ENCODE measurements around the gene HELZ2. TPM values are rescaled to one million over a fixed set of nuclear protein-coding genes. Genes with fewer than 3 reads are reported as not detected.

The HELZ2 gene
- polyA plus RNA-seq, 3 donors, result 3.0 to 15.5 (median 3.3) TPM

- peak in 1 of 3 donors; percentile 7 for DNase-seq
- H4K20me1 ChIP-seq (ENCODE audit: insufficient read depth, low read length), result peaks cover 4% of the 10 kb centered on the region
- no peak overlapping the region for H3K4me3 Mint-ChIP-seq
- no peak overlapping the region for H3K27ac ChIP-seq (ENCODE audit: low read depth in 1 of 2, low read length in 2 of 2)
- no peak overlapping the region for H2AFZ ChIP-seq (ENCODE audit: insufficient read depth, low read depth, low read length, poor library complexity, severe bottlenecking)
- 19% methylated on average over 14 of the region's 19 CpGs for WGBS (ENCODE audit: insufficient coverage)
- intact Hi-C loops (cut with micrococcal nuclease), result no loop called here
- no peak overlapping the region for H3K4me3 ChIP-seq (replicated peaks in 1 of 3; ENCODE audit: low read depth in 2 of 3, low read length in 3 of 3)
- no peak overlapping the region for H3K9ac ChIP-seq (ENCODE audit: insufficient read depth, low read length, poor library complexity, severe bottlenecking)
- H3K36me3 ChIP-seq (replicated peaks in 1 of 2; ENCODE audit: control insufficient read depth in 1 of 2, insufficient read depth in 2 of 2, low read length in 2 of 2), result peaks cover 29 to 41% of the 10 kb centered on the region in 2 donors
- peaks cover 42 to 58% of the 10 kb centered on the region in 2 donors for H3K36me3 Mint-ChIP-seq
- peak overlapping the region in 5 of 7 donors; percentile 52 to 77 (median 66) for H3K27ac Mint-ChIP-seq
- no peak overlapping the region for H3K4me2 ChIP-seq (replicated peaks; ENCODE audit: extremely low read depth, low read length, poor library complexity, severe bottlenecking)
- no peaks in the 10 kb centered on the region for H3K79me2 ChIP-seq (ENCODE audit: insufficient read depth, low read length)
- TF ChIP-seq, protein P1, sequence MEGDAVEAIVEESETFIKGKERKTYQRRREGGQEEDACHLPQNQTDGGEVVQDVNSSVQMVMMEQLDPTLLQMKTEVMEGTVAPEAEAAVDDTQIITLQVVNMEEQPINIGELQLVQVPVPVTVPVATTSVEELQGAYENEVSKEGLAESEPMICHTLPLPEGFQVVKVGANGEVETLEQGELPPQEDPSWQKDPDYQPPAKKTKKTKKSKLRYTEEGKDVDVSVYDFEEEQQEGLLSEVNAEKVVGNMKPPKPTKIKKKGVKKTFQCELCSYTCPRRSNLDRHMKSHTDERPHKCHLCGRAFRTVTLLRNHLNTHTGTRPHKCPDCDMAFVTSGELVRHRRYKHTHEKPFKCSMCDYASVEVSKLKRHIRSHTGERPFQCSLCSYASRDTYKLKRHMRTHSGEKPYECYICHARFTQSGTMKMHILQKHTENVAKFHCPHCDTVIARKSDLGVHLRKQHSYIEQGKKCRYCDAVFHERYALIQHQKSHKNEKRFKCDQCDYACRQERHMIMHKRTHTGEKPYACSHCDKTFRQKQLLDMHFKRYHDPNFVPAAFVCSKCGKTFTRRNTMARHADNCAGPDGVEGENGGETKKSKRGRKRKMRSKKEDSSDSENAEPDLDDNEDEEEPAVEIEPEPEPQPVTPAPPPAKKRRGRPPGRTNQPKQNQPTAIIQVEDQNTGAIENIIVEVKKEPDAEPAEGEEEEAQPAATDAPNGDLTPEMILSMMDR (IDR thresholded peaks at IDR 0.05), result no peak
- H3K27me3 ChIP-seq (ENCODE audit: control insufficient read depth in 2 of 2, insufficient read depth in 2 of 2, low read length in 2 of 2), result no peaks in the 10 kb centered on the region
- H3K4me1 Mint-ChIP-seq, result peaks cover 13% of the 10 kb centered on the region
- peaks cover 6 to 10% (median 9%) of the 10 kb centered on the region in 3 donors for H3K27me3 Mint-ChIP-seq (ENCODE audit: low read depth in 3 of 3)
- H3K9me3 Mint-ChIP-seq, result no peaks in the 10 kb centered on the region
- H3K4me1 ChIP-seq (ENCODE audit: control insufficient read depth in 1 of 2, insufficient read depth in 2 of 2, low read length in 2 of 2), result peaks cover 0 to 7% of the 10 kb centered on the region in 2 donors
- no peaks in the 10 kb centered on the region for H3K9me3 ChIP-seq (replicated peaks in 1 of 2; ENCODE audit: control insufficient read depth in 1 of 2, insufficient read depth in 1 of 2, low read length in 2 of 2)
These were observed 13.9 kb upstream of the HELZ2 start for GRCh38 chr20:63587776-63588591.

DNA sequence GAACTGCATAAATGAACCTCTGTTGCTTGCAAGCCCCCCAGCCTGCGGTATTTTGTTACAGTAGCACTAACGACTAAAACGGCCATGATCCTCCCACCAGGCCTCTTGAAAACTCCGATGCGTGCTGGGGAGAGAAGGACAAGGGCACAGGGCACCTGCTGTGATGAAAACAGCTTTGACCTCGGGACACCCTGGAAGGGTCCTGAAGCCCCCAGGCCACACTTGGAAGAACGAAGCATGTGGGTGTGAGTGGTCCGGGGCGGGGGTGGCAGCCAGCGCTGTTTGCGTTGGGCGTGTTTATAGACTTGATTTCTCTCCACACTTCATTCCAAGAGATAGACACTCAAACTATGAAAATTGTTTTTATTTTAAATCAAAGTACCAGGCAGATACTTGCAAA is 13.2 kb upstream of the HELZ2 start:
- H3K79me2 ChIP-seq (ENCODE audit: insufficient read depth, low read length), result no peaks in the 10 kb centered on the region
- TF ChIP-seq, protein P1 (IDR thresholded peaks at IDR 0.05), result no peak
- H4K20me1 ChIP-seq (ENCODE audit: insufficient read depth, low read length), result peaks cover 4% of the 10 kb centered on the region
- Mint-ChIP-seq H3K9me3 (no peaks in the 10 kb centered on the region), H3K4me3 (no peak overlapping the region), H3K36me3 (peaks cover 38 to 51% of the 10 kb centered on the region in 2 donors), H3K27ac (peak overlapping the region in 1 of 7 donors; percentile 54), H3K4me1 (peaks cover 13% of the 10 kb centered on the region), H3K27me3 (ENCODE audit: low read depth in 3 of 3) (peaks cover 9 to 16% (median 12%) of the 10 kb centered on the region in 3 donors)
- H3K27ac ChIP-seq (ENCODE audit: low read depth in 1 of 2, low read length in 2 of 2), result no peak overlapping the region
- no peak overlapping the region for H3K4me3 ChIP-seq (replicated peaks in 1 of 3; ENCODE audit: low read depth in 2 of 3, low read length in 3 of 3)
- no peak overlapping the region for H3K4me2 ChIP-seq (replicated peaks; ENCODE audit: extremely low read depth, low read length, poor library complexity, severe bottlenecking)
- 89% methylated on average over 5 of the region's 12 CpGs for WGBS (ENCODE audit: insufficient coverage)
- no peaks in the 10 kb centered on the region for H3K27me3 ChIP-seq (ENCODE audit: control insufficient read depth in 2 of 2, insufficient read depth in 2 of 2, low read length in 2 of 2)
- no peak for DNase-seq
- intact Hi-C loops (cut with micrococcal nuclease), result no loop called here
- no peaks in the 10 kb centered on the region for H3K9me3 ChIP-seq (replicated peaks in 1 of 2; ENCODE audit: control insufficient read depth in 1 of 2, insufficient read depth in 1 of 2, low read length in 2 of 2)
- no peak overlapping the region for H2AFZ ChIP-seq (ENCODE audit: insufficient read depth, low read depth, low read length, poor library complexity, severe bottlenecking)
- peaks cover 0 to 7% of the 10 kb centered on the region in 2 donors for H3K4me1 ChIP-seq (ENCODE audit: control insufficient read depth in 1 of 2, insufficient read depth in 2 of 2, low read length in 2 of 2)
- peaks cover 21 to 34% of the 10 kb centered on the region in 2 donors for H3K36me3 ChIP-seq (replicated peaks in 1 of 2; ENCODE audit: control insufficient read depth in 1 of 2, insufficient read depth in 2 of 2, low read length in 2 of 2)
- no peak overlapping the region for H3K9ac ChIP-seq (ENCODE audit: insufficient read depth, low read length, poor library complexity, severe bottlenecking)

Data from CD14-positive monocyte (primary cell).